Activated T-helper 2 cell treated with anti-CD3 and anti-CD28 coated beads, Interferon-gamma antibody, Interleukin-2, Interleukin-4, amounts not matched to agents 10 μg/mL and 5 μg/mL and 100 μg/mL, durations not matched to agents 14 hours and 24 hours and 36 hours (primary cell): ENCODE measurements around the gene WDR77. TPM values are rescaled to one million over a fixed set of nuclear protein-coding genes. Genes with fewer than 3 reads are reported as not detected.

Source experiments
- DNase-seq: peaks from one replicate; pipeline ENCODE4 v3.0.0; 2021; ENCODE audit warnings: low spot score
- H3K27ac Mint-ChIP-seq: one replicate; pipeline ENCODE4 v1.8.0; 2021; ENCODE audit warnings: mixed read lengths
- H3K27me3 Mint-ChIP-seq: one replicate; pipeline ENCODE4 v1.8.0; 2021; ENCODE audit warnings: low read depth, mixed read lengths
- H3K36me3 Mint-ChIP-seq: one replicate; pipeline ENCODE4 v1.8.0; 2021; ENCODE audit warnings: low read depth, mixed read lengths
- H3K4me1 Mint-ChIP-seq: one replicate; pipeline ENCODE4 v1.8.0; 2021; ENCODE audit warnings: low read depth, mixed read lengths
- H3K4me3 Mint-ChIP-seq: one replicate; pipeline ENCODE4 v1.8.0; 2021; ENCODE audit warnings: low read depth, mild to moderate bottlenecking, moderate library complexity, mixed read lengths
- H3K9me3 Mint-ChIP-seq: one replicate; pipeline ENCODE4 v1.8.0; 2021; ENCODE audit warnings: mixed read lengths
- intact Hi-C: fragments of 100-400 bp; cut with micrococcal nuclease; formaldehyde crosslinking; loops from one replicate; pipeline ENCODE4 v1.15.1; 2023
- total RNA-seq: library from RNA; stranded (reverse); gene quantifications from 2 replicates; pipeline ENCODE4 v1.2.3, GENCODE V29; 2022

WDR77 gene
- total RNA-seq, 1 donor from 2014 or later: 46.5 TPM

DNA sequence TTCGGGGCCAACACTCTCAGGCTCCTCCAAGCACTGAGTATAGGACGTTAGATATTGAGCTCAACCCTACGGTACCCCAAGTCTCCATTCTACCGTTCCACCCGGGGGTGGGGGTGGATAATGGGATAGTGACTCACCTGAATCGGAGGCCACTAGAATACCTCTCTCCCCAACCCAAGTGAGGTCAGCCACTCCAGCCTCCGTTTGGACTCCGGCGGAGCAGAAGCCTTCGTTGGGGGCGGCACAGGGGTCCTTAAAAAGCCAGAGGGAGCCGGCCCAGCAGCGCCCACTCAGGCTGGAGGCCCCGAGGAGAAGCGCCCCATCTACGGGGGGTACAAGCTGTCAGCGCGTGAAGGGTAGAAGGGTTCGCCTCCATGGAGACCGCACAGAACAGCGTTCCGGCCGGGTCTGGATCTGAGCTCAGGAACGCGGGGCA, 556 bp downstream of the WDR77 start:
- Mint-ChIP-seq H3K27me3 (no peaks in the 10 kb centered on the region), H3K4me3 (peak overlapping the region; percentile 100), H3K27ac (peak overlapping the region; percentile 75), H3K9me3 (no peaks in the 10 kb centered on the region), H3K4me1 (peaks cover 51% of the 10 kb centered on the region), H3K36me3 (peaks cover 81% of the 10 kb centered on the region)
- intact Hi-C loops: loop anchor here (2.0 to 5.0 kb wide), 3 partner anchors 59 to 226 kb away; no protein-coding TSS in a partner anchor
- peak; percentile 14 for DNase-seq

- intact Hi-C loops: loop anchor here (5.0 kb wide), 2 partner anchors 60 to 100 kb away; no protein-coding TSS in a partner anchor
- Mint-ChIP-seq H3K36me3 (peaks cover 83% of the 10 kb centered on the region), H3K4me1 (peaks cover 53% of the 10 kb centered on the region), H3K27ac (no peak overlapping the region), H3K4me3 (peak overlapping the region; percentile 100), H3K9me3 (no peaks in the 10 kb centered on the region), H3K27me3 (no peaks in the 10 kb centered on the region)
- no peak for DNase-seq
These were observed 1.8 kb downstream of the WDR77 start for GRCh38 chr1:111446967-111447892.

GRCh38 chr1:111446546-111446945, 2.5 kb downstream of the WDR77 start:
- H3K27ac Mint-ChIP-seq: no peak overlapping the region
- intact Hi-C loops: loop anchor here (5.0 kb wide), 2 partner anchors 61 to 99 kb away; no protein-coding TSS in a partner anchor
- peaks cover 83% of the 10 kb centered on the region for H3K36me3 Mint-ChIP-seq
- H3K4me3 Mint-ChIP-seq: peak overlapping the region; percentile 31
- H3K4me1 Mint-ChIP-seq: peaks cover 49% of the 10 kb centered on the region
- no peak for DNase-seq
- H3K27me3 Mint-ChIP-seq: no peaks in the 10 kb centered on the region
- no peaks in the 10 kb centered on the region for H3K9me3 Mint-ChIP-seq

- DNase-seq: no peak
- Mint-ChIP-seq H3K27me3 (no peaks in the 10 kb centered on the region), H3K36me3 (peaks cover 89% of the 10 kb centered on the region), H3K27ac (no peak overlapping the region), H3K9me3 (no peaks in the 10 kb centered on the region), H3K4me3 (no peak overlapping the region), H3K4me1 (peaks cover 43% of the 10 kb centered on the region)
- intact Hi-C loops: no loop called here
These were observed 5.0 kb downstream of the WDR77 start for GRCh38 chr1:111444031-111444430.

DNA sequence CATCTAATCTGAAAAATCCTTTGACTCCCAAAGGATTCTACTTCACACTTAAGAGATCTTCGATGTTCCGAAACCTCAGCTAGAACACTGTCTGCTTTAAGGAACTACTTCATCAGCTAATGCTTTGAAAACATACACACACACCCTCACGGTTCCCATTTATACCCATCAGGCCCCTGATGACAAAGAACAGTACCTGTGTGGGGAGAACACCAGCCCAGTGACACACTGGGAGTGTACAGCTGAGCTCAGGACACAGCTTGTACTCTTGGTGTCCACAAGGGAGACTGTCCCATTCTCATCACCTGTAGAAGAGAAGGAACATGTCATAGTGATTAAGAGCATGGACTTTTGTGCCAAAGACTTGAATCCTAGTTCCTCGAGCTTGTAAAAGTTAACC, 6.6 kb downstream of the WDR77 start:
- peaks cover 34% of the 10 kb centered on the region for H3K4me1 Mint-ChIP-seq
- no peaks in the 10 kb centered on the region for H3K27me3 Mint-ChIP-seq
- H3K9me3 Mint-ChIP-seq: no peaks in the 10 kb centered on the region
- H3K27ac Mint-ChIP-seq: no peak overlapping the region
- intact Hi-C loops: no loop called here
- DNase-seq: no peak
- H3K4me3 Mint-ChIP-seq: no peak overlapping the region
- peaks cover 85% of the 10 kb centered on the region for H3K36me3 Mint-ChIP-seq

- Mint-ChIP-seq H3K27ac (no peak overlapping the region), H3K4me3 (no peak overlapping the region), H3K36me3 (peaks cover 79% of the 10 kb centered on the region), H3K9me3 (no peaks in the 10 kb centered on the region), H3K27me3 (no peaks in the 10 kb centered on the region), H3K4me1 (peaks cover 26% of the 10 kb centered on the region)
- DNase-seq: peak; percentile 38
- intact Hi-C loops: no loop called here
These were observed 7.4 kb downstream of the WDR77 start for GRCh38 chr1:111441573-111442192.

- Mint-ChIP-seq H3K4me1 (peaks cover 15% of the 10 kb centered on the region), H3K9me3 (no peaks in the 10 kb centered on the region), H3K27me3 (no peaks in the 10 kb centered on the region), H3K4me3 (no peak overlapping the region), H3K36me3 (peaks cover 63% of the 10 kb centered on the region), H3K27ac (no peak overlapping the region)
- intact Hi-C loops: no loop called here
- no peak for DNase-seq
These were observed 9.3 kb downstream of the WDR77 start for GRCh38 chr1:111439461-111440351.

GRCh38 chr1:111436726-111437125, 12.3 kb downstream of the WDR77 start:
- Mint-ChIP-seq H3K27ac (no peak overlapping the region), H3K4me3 (no peak overlapping the region), H3K4me1 (peaks cover 3% of the 10 kb centered on the region), H3K9me3 (no peaks in the 10 kb centered on the region), H3K36me3 (peaks cover 33% of the 10 kb centered on the region), H3K27me3 (no peaks in the 10 kb centered on the region)
- intact Hi-C loops: no loop called here
- DNase-seq: no peak

- H3K27me3 Mint-ChIP-seq: peaks cover 1% of the 10 kb centered on the region
- no peaks in the 10 kb centered on the region for H3K9me3 Mint-ChIP-seq
- no peak overlapping the region for H3K4me3 Mint-ChIP-seq
- intact Hi-C loops: no loop called here
- no peak overlapping the region for H3K27ac Mint-ChIP-seq
- no peaks in the 10 kb centered on the region for H3K36me3 Mint-ChIP-seq
- H3K4me1 Mint-ChIP-seq: peaks cover 2% of the 10 kb centered on the region
- no peak for DNase-seq
These were observed 24.8 kb downstream of the WDR77 start for GRCh38 chr1:111424281-111424680.

DNA sequence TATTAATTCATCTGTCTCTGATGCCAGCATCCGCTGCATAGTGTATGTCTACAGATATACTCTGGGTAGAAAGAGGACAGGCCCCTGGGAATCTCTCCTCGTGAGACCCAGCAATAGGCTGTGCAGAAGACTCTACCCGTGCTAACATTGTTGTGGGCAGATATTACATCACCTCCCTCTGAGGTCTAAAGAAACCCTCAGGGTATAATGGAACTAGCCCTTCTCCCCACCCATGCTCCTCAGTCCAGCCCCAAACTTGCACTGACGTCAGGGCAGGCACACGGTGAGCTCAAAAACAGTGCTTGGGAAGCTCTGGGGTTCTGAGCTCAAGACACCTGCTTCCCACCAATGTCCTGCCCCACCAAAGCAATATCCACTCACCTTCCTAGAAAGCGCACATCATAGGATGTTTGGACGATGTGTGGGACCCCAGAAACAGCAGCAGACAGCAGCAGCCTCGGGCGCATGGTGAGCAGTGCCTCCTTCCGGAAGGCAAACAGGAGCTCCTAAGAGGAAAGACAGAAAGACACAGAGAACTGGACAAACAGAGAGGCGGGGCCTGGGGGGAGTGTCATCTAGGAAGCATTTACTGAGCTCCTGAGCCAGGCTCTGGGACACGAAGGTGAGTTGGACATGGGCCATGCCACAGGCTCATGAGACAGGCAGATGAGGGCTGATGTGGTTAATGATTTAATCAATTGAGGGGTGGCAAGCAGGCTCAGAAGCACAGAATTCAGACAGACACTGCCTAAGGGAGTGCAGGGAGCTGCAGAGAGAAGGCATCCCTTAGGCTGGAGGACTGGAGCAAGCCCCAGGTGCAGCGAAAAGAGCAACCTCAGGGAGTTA, 26.3 kb downstream of the WDR77 start:
- intact Hi-C loops: no loop called here
- Mint-ChIP-seq H3K27ac (no peak overlapping the region), H3K27me3 (peaks cover 1% of the 10 kb centered on the region), H3K4me1 (no peaks in the 10 kb centered on the region), H3K4me3 (no peak overlapping the region), H3K9me3 (no peaks in the 10 kb centered on the region), H3K36me3 (no peaks in the 10 kb centered on the region)
- no peak for DNase-seq

- DNase-seq: no peak
- Mint-ChIP-seq H3K4me3 (no peak overlapping the region), H3K9me3 (no peaks in the 10 kb centered on the region), H3K27ac (no peak overlapping the region), H3K4me1 (no peaks in the 10 kb centered on the region), H3K36me3 (no peaks in the 10 kb centered on the region), H3K27me3 (no peaks in the 10 kb centered on the region)
- intact Hi-C loops: no loop called here
These were observed 28.7 kb downstream of the WDR77 start for GRCh38 chr1:111420377-111420776.

DNA sequence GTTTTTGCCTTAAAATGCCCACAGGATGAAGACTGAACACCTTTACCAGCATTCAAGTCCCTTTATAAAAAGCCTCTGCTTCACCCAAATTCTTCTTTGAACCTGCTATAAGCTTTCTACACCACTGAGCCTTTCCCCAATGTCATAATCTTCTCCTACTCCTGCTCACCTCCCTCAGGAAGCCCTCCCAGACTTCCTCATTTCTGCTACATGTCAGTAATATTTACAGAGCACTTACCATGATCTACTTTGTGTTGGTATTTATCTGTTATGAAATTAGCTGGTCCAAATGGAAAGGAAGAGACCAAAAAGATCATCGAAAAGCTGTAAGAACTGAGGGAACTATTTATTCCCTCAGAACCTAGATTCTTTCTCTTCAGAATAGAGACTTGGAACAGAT, 30.0 kb downstream of the WDR77 start:
- H3K9me3 Mint-ChIP-seq: no peaks in the 10 kb centered on the region
- H3K27ac Mint-ChIP-seq: no peak overlapping the region
- H3K4me3 Mint-ChIP-seq: no peak overlapping the region
- no peak for DNase-seq
- intact Hi-C loops: no loop called here
- no peaks in the 10 kb centered on the region for H3K4me1 Mint-ChIP-seq
- H3K36me3 Mint-ChIP-seq: no peaks in the 10 kb centered on the region
- no peaks in the 10 kb centered on the region for H3K27me3 Mint-ChIP-seq
